AG10803 (cell line): ENCODE measurements around the gene KIR2DL1.
"Not testable (repeated sequence)": the region's sequence is repeated elsewhere in the genome, so short reads cannot be mapped to it uniquely, and the experiment has no call there.

Experiments used
- DNase-seq: peaks from one replicate; pipeline ENCODE4 v3.0.0; 2010; ENCODE audit warnings: low read depth
- H3K4me3 ChIP-seq: 2 replicates; pipeline ENCODE4 v1.5.1; 2011; ENCODE audit warnings: mild to moderate bottlenecking, low read length, control low read depth
- TF ChIP-seq, protein P1 (sequence below): conservative IDR thresholded peaks from 2 replicates; pipeline ENCODE4 v1.5.1; 2011; ENCODE audit warnings: mild to moderate bottlenecking, low read length, control low read depth, inconsistent platforms

KIR2DL1 gene

DNA sequence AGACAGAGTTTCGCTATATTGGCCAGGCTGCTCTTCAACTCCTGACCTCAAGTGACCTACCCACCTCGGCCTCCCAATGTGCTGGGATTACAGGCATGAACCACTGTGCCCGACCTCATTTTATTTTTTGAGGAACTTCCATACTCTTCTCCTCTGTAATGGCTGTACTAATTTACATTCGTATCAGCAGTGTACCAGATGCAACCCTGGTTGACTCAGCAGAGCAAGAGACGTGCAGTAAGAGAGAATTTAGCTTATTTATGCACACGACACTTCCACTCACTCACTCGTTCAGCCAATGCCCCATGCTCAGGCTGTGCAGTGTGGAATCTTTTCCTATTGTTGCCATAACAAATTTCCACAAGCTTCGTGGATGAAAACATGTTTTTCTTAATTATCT is 38.4 kb upstream of the KIR2DL1 start:
- TF ChIP-seq, protein P1, sequence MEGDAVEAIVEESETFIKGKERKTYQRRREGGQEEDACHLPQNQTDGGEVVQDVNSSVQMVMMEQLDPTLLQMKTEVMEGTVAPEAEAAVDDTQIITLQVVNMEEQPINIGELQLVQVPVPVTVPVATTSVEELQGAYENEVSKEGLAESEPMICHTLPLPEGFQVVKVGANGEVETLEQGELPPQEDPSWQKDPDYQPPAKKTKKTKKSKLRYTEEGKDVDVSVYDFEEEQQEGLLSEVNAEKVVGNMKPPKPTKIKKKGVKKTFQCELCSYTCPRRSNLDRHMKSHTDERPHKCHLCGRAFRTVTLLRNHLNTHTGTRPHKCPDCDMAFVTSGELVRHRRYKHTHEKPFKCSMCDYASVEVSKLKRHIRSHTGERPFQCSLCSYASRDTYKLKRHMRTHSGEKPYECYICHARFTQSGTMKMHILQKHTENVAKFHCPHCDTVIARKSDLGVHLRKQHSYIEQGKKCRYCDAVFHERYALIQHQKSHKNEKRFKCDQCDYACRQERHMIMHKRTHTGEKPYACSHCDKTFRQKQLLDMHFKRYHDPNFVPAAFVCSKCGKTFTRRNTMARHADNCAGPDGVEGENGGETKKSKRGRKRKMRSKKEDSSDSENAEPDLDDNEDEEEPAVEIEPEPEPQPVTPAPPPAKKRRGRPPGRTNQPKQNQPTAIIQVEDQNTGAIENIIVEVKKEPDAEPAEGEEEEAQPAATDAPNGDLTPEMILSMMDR = no peak
- no peak for DNase-seq
- no peak overlapping the region for H3K4me3 ChIP-seq

DNA sequence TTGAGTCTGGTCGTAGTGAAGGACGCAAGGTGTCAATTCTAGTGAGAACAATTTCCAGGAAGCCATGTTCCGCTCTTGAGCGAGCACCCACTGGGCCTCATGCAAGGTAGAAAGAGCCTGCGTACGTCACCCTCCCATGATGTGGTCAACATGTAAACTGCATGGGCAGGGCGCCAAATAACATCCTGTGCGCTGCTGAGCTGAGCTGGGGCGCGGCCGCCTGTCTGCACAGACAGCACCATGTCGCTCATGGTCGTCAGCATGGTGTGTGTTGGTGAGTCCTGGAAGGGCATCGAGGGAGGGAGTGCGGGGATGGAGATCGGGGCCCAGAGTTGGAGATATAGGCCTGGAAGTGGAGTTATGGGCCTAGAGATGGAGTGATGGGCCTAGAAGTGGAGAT is 31.3 kb upstream of the KIR2DL1 start, which contains the start of gene KIR2DL3:
Gene KIR2DL3, plus strand, starts transcription at position 208 of the 400 bp plus-strand sequence. Its CDS starts 33 bp downstream, at position 241.
- DNase-seq, H3K4me3 ChIP-seq: not testable (repeated sequence)

DNA sequence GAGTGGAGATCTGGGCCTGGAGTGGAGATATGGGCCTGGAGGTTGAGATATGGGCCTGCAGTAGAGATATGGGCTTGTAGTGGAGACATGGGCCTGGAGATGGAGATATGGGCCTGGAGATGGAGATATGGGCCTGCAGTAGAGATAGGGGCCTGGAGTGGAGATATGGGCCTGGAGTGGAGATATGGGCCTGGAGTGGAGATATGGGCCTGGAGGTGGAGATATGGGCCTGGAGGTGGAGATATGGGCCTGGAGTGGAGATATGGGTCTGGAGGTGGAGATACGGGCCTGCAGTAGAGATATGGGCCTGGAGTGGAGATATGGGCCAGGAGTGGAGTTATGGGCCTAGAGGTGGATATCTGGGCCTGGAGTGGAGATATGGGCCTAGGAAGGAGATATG is 30.9 kb upstream of the KIR2DL1 start:
- H3K4me3 ChIP-seq = no peak overlapping the region
- TF ChIP-seq, protein P1 = no peak
- DNase-seq = no peak

DNA sequence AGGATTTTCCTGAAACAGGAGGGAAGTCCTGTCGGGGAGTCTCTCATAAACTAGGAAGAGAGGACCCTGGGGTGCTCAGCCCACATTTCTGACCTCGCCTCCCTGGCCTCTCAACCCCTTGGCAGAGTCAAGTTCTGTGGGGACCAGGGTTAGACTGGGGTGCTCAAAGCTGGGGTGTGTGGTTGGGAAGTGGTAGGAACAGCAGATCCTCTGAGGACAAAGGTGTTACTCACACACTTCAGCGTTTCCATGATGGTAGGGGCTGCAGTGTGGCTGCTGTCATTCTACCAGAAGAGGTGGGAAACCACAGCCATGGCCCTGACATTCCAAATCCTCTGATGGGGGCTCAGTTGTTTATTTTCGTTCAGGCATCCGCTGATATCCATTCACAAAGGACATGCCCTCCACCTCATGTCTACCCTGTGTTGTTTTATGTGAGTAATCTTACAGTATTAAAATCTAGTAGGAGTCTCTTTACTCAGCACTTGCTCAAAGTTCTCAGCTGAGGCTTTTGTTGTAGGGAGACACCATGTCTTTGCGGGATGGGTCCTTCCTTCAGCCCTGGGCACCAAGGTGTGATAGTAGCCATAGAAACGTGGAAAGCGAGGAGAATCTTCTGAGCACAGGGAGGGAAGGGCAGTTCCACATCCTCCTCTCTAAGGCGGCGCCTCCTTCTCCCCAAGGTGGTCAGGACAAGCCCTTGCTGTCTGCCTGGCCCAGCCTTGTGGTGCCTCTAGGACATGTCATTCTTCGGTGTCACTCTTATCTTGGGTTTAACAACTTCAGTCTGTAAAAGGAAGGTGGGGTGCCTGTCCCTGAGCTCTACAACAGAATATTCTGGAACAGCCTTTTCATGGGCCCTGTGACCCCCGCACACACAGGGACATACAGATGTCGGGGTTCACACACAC is 29.8 kb upstream of the KIR2DL1 start:
- DNase-seq = no peak
- H3K4me3 ChIP-seq = no peak overlapping the region
- TF ChIP-seq, protein P1 = no peak

DNA sequence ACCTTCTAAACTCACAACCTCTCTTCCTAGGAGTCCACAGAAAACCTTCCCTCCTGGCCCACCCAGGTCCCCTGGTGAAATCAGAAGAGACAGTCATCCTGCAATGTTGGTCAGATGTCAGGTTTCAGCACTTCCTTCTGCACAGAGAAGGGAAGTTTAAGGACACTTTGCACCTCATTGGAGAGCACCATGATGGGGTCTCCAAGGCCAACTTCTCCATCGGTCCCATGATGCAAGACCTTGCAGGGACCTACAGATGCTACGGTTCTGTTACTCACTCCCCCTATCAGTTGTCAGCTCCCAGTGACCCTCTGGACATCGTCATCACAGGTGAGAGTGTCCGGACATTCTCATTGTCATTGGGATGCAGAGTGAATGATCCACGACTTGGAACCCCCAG is 27.6 kb upstream of the KIR2DL1 start:
- not testable (repeated sequence) for DNase-seq, H3K4me3 ChIP-seq

DNA sequence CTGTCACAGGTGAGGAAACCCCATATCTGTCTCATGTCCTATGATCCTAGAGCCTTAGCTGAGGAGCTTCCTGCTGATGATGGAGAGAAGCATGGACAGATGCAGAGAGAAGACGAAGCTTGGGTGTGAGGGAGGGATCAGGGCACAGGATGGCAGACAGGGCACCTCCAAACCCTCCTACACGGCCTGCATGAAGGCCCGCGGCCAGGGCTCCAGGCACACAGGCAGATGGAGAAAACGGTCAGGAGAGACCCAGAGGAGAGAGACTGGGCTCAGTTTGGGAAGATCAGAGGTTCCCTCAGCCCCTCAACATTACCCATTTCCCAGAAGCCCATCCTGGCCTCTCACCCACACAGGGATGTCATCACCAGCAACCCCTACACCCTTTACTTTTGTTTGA is 25.5 kb upstream of the KIR2DL1 start:
- H3K4me3 ChIP-seq, DNase-seq: not testable (repeated sequence)

DNA sequence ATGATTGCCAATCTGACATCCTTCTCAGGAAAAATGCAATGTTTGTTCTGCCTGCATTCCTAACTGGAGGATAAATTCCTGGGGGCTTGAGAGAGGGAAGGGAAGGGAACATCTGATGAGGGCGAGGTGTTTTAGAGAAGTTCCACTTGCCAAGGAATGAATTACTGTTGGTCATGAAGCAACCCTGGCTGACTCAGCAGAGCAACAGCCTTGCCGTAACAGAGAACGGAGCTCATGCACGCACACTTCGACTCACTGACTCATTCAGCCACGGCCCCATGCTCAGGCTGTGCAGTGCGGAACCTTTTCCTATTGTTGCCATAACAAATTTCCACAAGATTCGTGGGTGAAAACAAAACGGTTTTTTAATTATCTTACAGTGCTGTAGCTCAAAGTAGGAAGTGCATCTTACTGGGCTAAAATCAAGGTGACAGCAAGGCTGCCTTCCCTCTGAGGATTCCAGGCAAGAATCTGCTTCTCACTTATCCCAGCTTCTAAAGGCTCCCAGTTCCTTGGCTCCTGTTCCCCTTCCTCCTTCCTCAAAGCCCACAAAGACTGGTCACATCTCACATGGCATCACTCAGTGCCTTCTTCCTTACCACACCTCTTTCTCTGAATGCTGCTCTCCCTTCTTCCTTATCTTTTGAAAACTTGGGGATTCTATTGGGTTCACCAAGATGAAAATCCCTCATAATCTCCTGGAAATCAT is 21.8 kb upstream of the KIR2DL1 start:
- not testable (repeated sequence) for DNase-seq, H3K4me3 ChIP-seq

DNA sequence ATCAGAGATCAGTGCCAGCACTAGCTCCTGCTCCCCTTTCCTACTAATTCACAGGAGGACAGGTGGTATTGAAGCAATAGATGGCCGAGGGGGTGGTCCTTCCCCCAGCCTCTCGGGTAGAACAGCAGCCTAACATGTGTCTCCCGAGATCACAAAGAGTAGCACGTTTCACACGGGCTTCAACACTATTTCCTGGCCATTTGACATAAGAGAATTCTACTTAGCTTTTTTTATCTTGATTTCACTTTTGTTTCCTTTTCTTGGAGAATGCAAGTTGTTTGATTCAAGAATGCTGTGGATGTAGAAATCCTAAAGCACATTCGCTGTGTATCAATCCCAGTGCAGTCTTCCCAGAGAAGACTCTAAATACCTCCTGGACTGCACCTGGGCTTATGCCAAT is 19.3 kb upstream of the KIR2DL1 start:
- H3K4me3 ChIP-seq, DNase-seq: not testable (repeated sequence)

DNA sequence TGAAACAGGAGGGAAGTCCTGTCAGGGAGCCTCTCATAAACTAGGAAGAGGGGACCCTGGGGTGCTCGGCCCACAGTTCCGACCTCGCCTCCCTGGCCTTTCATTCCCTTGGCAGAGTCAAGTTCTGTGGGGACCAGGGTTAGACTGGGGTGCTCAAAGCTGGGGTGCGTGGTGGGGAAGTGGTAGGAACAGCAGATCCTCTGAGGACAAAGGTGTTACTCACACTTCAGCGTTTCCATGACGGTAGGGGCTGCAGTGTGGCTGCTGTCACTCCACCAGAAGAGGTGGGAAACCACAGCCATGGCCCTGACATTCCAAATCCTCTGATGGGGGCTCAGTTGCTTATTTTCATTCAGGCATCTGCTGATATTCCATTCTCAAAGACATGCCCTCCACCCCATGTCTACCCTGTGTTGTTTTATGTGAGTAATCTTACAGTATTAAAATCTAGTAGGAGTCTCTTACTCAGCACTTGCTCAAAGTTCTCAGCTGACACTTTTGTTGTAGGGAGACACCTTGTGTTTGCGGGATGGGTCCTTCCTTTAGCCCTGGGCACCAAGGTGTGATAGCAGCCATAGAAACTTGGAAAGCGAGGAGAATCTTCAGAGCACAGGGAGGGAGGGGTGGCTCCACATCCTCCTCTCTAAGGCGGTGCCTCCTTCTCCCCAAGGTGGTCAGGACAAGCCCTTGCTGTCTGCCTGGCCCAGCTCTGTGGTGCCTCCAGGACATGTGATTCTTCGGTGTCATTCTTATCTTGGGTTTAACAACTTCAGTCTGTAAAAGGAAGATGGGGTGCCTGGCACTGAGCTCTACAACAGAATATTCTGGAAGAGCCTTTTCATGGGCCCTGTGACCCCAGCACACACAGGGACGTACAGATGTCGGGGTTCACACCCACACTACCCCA is 13.1 kb upstream of the KIR2DL1 start:
- not testable (repeated sequence) for DNase-seq, H3K4me3 ChIP-seq

DNA sequence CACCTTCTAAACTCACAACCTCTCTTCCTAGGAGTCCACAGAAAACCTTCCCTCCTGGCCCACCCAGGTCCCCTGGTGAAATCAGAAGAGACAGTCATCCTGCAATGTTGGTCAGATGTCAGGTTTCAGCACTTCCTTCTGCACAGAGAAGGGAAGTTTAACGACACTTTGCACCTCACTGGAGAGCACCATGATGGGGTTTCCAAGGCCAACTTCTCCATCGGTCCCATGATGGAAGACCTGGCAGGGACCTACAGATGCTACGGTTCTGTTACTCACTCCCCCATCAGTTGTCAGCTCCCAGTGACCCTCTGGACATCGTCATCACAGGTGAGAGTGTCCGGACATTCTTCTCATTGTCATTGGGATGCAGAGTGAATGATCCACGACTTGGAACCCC is 11.0 kb upstream of the KIR2DL1 start:
- not testable (repeated sequence) for H3K4me3 ChIP-seq, DNase-seq

DNA sequence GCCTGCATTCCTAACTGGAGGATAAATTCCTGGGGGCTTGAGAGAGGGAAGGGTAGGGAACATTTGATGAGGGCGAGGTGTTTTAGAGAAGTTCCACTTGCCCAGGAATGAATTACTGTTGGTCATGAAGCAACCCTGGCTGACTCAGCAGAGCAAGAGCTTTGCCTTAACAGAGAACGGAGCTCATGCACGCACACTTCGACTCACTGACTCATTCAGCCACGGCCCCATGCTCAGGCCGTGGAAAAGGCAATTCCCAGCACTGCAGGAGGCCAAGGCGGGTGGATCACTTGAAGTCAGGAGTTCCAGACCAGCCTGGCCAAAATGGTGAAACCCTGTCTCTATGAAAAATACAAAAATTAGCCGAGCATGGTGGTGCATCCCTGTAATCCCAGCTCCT is 5.4 kb upstream of the KIR2DL1 start:
- not testable (repeated sequence) for DNase-seq, H3K4me3 ChIP-seq

DNA sequence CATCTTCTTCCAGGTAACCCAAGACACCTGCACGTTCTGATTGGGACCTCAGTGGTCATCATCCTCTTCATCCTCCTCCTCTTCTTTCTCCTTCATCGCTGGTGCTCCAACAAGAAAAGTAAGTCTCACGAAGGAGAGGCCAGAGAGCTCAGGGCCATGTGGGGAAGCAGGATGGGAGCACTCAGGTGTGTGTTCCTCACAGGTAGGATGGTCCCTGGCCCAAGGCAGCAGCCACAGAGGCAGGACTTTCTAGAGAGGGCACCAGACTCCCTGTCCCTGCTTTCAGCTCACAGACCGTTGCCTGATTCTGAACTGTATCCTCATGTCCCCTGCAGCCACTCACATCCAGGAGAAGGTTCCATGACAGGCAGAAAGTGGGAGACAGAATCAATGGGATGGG is 3.1 kb upstream of the KIR2DL1 start:
- not testable (repeated sequence) for DNase-seq, H3K4me3 ChIP-seq

DNA sequence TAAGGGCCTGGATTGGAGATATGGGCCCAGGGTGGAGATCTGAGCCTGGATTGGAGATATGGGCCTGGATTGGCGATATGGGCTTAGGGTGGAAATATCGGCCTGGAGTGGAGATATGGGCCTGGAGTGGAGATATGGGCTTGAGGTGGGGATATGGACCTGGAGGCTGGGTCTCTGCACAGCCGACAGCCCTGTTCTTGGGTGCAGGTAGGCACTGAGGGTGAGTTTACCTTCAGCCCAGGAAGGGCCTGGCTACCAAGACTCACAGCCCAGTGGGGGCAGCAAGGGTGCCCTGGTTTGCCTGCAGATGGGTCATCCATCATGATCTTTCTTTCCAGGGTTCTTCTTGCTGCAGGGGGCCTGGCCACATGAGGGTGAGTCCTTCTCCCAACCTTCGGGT is 918 bp downstream of the KIR2DL1 start:
- not testable (repeated sequence) for H3K4me3 ChIP-seq, DNase-seq

DNA sequence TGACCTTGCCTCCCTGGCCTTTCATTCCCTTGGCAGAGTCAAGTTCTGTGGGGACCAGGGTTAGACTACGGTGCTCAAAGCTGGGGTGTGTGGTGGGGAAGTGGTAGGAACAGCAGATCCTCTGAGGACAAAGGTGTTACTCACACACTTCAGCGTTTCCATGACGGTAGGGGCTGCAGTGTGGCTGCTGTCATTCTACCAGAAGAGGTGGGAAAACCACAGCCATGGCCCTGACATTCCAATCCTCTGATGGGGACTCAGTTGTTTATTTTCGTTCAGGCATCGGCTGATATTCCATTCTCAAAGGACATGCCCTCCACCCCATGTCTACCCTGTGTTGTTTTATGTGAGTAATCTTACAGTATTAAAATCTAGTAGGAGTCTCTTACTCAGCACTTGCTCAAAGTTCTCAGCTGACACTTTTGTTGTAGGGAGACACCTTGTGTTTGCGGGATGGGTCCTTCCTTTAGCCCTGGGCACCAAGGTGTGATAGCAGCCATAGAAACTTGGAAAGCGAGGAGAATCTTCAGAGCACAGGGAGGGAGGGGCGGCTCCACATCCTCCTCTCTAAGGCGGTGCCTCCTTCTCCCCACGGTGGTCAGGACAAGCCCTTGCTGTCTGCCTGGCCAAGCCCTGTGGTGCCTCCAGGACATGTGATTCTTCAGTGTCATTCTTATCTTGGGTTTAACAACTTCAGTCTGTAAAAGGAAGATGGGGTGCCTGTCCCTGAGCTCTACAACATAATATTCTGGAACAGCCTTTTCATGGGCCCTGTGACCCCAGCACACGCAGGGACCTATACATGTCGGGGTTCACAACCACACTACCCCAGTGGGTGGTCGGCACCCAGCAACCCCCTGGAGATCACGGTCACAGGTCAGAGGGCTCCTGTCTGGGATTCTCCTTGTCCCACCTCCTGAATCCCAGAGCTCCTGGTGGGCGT is 1.7 kb downstream of the KIR2DL1 start:
- DNase-seq, H3K4me3 ChIP-seq: not testable (repeated sequence)
